HG03571 (cell line): ENCODE measurements around the gene CCDC92.

Experiments used
- ATAC-seq: cut with Tn5 transposase; IDR thresholded peaks from one replicate; pipeline ENCODE4 v1.9.1; 2021; ENCODE audit not compliant: unreplicated experiment

The CCDC92 gene

GRCh38 chr12:124002021-124002644, 29.5 kb upstream of the CCDC92 start:
- no peak for ATAC-seq

GRCh38 chr12:124001343-124001742, 28.7 kb upstream of the CCDC92 start:
- no peak for ATAC-seq

- no peak for ATAC-seq
These were observed 27.5 kb upstream of the CCDC92 start for GRCh38 chr12:124000111-124000510.

GRCh38 chr12:123998991-123999359, 26.3 kb upstream of the CCDC92 start:
- no peak for ATAC-seq

GRCh38 chr12:123998344-123998990, 25.8 kb upstream of the CCDC92 start:
- no peak for ATAC-seq

- ATAC-seq: no peak
These were observed 25.3 kb upstream of the CCDC92 start for GRCh38 chr12:123997908-123998307.

- ATAC-seq: no peak
These were observed 24.6 kb upstream of the CCDC92 start for GRCh38 chr12:123997033-123997822.

GRCh38 chr12:123996581-123996980, 23.9 kb upstream of the CCDC92 start:
- no peak for ATAC-seq

- no peak for ATAC-seq
These were observed 22.6 kb upstream of the CCDC92 start for GRCh38 chr12:123995023-123995748.

- ATAC-seq: no peak
These were observed 19.6 kb upstream of the CCDC92 start for GRCh38 chr12:123992118-123992825.

GRCh38 chr12:123991372-123991951, 18.8 kb upstream of the CCDC92 start:
- ATAC-seq: no peak

GRCh38 chr12:123990511-123990910, 17.9 kb upstream of the CCDC92 start:
- ATAC-seq: no peak

- no peak for ATAC-seq
These were observed 17.1 kb upstream of the CCDC92 start for GRCh38 chr12:123989753-123990152.

- no peak for ATAC-seq
These were observed 16.5 kb upstream of the CCDC92 start for GRCh38 chr12:123989168-123989567.

GRCh38 chr12:123987022-123987421, 14.4 kb upstream of the CCDC92 start:
- ATAC-seq: no peak

GRCh38 chr12:123986374-123986965, 13.8 kb upstream of the CCDC92 start:
- no peak for ATAC-seq

- no peak for ATAC-seq
These were observed 12.3 kb upstream of the CCDC92 start for GRCh38 chr12:123984903-123985302.

GRCh38 chr12:123983822-123984485, 11.3 kb upstream of the CCDC92 start:
- ATAC-seq: no peak

GRCh38 chr12:123982269-123982668, 9.6 kb upstream of the CCDC92 start:
- ATAC-seq: no peak

- ATAC-seq: no peak
These were observed 6.9 kb upstream of the CCDC92 start for GRCh38 chr12:123979566-123979965.
